ENCODE data around the gene NUBPL. TPM values are rescaled to one million over a fixed set of nuclear protein-coding genes. Genes with fewer than 3 reads are reported as not detected.

NUBPL gene
- polyA plus RNA-seq, 2 of the 4 experiments (the other 2 are of a cell fraction): 7.6 to 14.1 TPM

GRCh38 chr14:31712244-31713127, 151.3 kb downstream of the NUBPL start:
- ChIA-PET CTCF (no interaction called here), POLR2A (no interaction called here)
- no peak for FAIRE-seq
- no peak overlapping the region for H3K4me2 ChIP-seq
- H3K4me1 ChIP-seq: no peaks in the 10 kb centered on the region
- H3K9me3 ChIP-seq: no peaks in the 10 kb centered on the region
- no peak overlapping the region for H3K27ac ChIP-seq
- no peak for ATAC-seq
- WGBS (ENCODE audit: missing lambda C conversion rate): 76% methylated on average over 5 of the region's 18 CpGs
- no peak overlapping the region for H3K4me3 ChIP-seq
- TF ChIP-seq FOSL2 (IDR thresholded peaks at IDR 0.05): no peak
- TF ChIP-seq FOSL2 (CRISPR knock-in tag; IDR thresholded peaks at IDR 0.05): no peak
- TF ChIP-seq RNF2 (IDR thresholded peaks at IDR 0.05; ENCODE audit: borderline replicate concordance, low read depth): no peak
- no peak for TF ChIP-seq FOXS1 (CRISPR knock-in tag; IDR thresholded peaks at IDR 0.05)
- TF ChIP-seq MYC (IDR thresholded peaks at IDR 0.05; ENCODE audit: borderline replicate concordance, low read length): no peak
- TF ChIP-seq MAFK (IDR thresholded peaks at IDR 0.05; ENCODE audit: partially characterized antibody): no peak
- TF ChIP-seq CHD4 (IDR thresholded peaks at IDR 0.05; ENCODE audit: borderline replicate concordance): no peak
- TF ChIP-seq, protein P1, sequence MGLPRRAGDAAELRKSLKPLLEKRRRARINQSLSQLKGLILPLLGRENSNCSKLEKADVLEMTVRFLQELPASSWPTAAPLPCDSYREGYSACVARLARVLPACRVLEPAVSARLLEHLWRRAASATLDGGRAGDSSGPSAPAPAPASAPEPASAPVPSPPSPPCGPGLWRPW (IDR thresholded peaks at IDR 0.05): no peak
- TF ChIP-seq ZC3H11A (IDR thresholded peaks at IDR 0.05): no peak
- no peak for TF ChIP-seq HOXB5 (CRISPR knock-in tag; IDR thresholded peaks at IDR 0.05)
- TF ChIP-seq BHLHE40 (IDR thresholded peaks at IDR 0.05; ENCODE audit: low read depth, low read length): no peak
- TF ChIP-seq REST (IDR thresholded peaks at IDR 0.05): no peak
- TF ChIP-seq EHMT2 (IDR thresholded peaks at IDR 0.05; ENCODE audit: low read depth): no peak
- TF ChIP-seq CEBPB (IDR thresholded peaks at IDR 0.05): no peak
- TF ChIP-seq FOSB (CRISPR knock-in tag; IDR thresholded peaks at IDR 0.05): no peak
- no peak for TF ChIP-seq NR3C1 (IDR thresholded peaks at IDR 0.05)
- no peak for TF ChIP-seq EHF (CRISPR knock-in tag; IDR thresholded peaks at IDR 0.05)
- TF ChIP-seq RARB (CRISPR knock-in tag; IDR thresholded peaks at IDR 0.05): no peak
- no peak for DNase-seq (ENCODE audit: low read depth in 1 of 2, low spot score in 1 of 2)

GRCh38 chr14:31716208-31716607, 155.0 kb downstream of the NUBPL start:
- ChIA-PET CTCF (no interaction called here), POLR2A (no interaction called here)
- ATAC-seq: no peak

More at GRCh38 chr14:31716208-31716607, 155.0 kb downstream of the NUBPL start:
- TF ChIP-seq, protein P2, sequence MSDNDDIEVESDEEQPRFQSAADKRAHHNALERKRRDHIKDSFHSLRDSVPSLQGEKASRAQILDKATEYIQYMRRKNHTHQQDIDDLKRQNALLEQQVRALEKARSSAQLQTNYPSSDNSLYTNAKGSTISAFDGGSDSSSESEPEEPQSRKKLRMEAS (IDR thresholded peaks at IDR 0.05): no peak
- TF ChIP-seq JUNB (IDR thresholded peaks at IDR 0.05): no peak
- no peak overlapping the region for H3K4me2 ChIP-seq
- no peak for DNase-seq (ENCODE audit: low read depth in 1 of 2, low spot score in 1 of 2)
- H3K27ac ChIP-seq: no peak overlapping the region
- H3K9me3 ChIP-seq: no peaks in the 10 kb centered on the region
- FAIRE-seq: no peak
- H3K4me1 ChIP-seq: no peaks in the 10 kb centered on the region
- H3K4me3 ChIP-seq: no peak overlapping the region

Data from A549 (cell line).